ENCODE measurements around the gene CDC42BPB. TPM values are rescaled to one million over a fixed set of nuclear protein-coding genes. Genes with fewer than 3 reads are reported as not detected.
A peak's percentile ranks its signal among the peaks of the same experiment; 100 is the strongest.

Gene CDC42BPB
- total RNA-seq, 2 experiments from 2014 or later, result 2.5 to 3.2 TPM

DNA sequence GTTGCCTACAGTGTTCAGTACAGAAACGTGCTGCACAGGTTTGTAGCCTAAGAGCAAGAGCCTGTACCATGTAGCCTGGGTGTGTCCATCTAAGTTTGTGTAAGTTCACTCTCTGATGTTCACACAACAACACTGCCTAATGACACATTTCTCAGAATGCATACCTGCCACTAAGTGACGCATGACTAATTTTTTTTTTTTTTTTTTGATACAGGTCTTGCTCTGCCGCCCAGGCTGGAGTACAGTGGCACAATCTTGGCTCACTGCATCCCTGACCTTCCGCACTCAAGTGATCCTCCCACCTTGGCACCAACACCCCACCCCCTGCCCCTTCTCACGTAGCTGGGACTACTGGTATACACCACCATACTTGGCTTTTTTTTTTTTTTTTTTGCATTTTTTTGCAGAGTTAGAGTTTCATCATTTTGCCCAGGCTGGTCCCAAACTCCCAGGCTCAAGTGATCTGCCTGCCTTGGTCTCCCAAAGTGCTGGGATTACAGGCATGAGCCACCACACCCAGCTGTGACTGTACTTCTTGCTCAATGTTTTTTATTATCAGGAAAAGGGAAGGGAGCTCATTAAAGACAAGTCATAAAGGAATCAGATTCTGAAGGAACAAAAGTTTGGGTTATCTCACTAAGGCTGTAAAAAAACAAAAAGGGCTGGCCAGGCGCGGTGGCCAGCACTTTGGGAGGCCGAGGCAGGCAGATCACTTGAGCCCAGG lies 10.0 kb upstream of the CDC42BPB start:
- Mint-ChIP-seq H3K36me3 (ENCODE audit: low read depth) (no peaks in the 10 kb centered on the region), H3K27me3 (ENCODE audit: low read depth) (no peaks in the 10 kb centered on the region), H3K9me3 (no peaks in the 10 kb centered on the region), H3K4me1 (ENCODE audit: low read depth) (no peaks in the 10 kb centered on the region), H3K4me3 (no peak overlapping the region), H3K27ac (no peak overlapping the region)
- CTCF ChIA-PET, result interaction anchor here (0.9 kb wide), 1 partner anchor 37 kb away, joined by 3 read pairs; no protein-coding TSS in a partner anchor
- no peak for DNase-seq
- intact Hi-C loops (cut with micrococcal nuclease), result no loop called here

DNA sequence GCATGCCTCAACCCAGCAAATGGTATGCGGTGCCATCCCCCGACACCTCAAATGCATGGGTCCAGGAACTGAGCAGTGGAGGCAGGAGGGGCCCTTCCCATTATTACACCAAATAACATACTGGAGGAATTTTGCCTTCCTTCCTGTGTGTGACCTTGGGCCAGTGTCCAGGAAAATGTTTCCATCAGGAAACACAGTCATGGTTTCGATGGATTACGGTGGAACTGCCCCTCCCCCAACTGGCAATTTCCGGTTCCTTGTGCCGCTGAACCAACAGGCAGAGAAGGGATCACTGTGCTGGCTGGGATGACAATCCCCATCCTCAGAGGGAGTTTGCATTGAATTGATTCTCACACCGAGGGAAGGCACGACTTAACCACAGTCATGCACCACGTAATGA lies 9.1 kb upstream of the CDC42BPB start:
- Mint-ChIP-seq H3K27ac (no peak overlapping the region), H3K9me3 (no peaks in the 10 kb centered on the region), H3K4me1 (ENCODE audit: low read depth) (no peaks in the 10 kb centered on the region), H3K36me3 (ENCODE audit: low read depth) (no peaks in the 10 kb centered on the region), H3K27me3 (ENCODE audit: low read depth) (no peaks in the 10 kb centered on the region), H3K4me3 (no peak overlapping the region)
- intact Hi-C loops (cut with micrococcal nuclease), result no loop called here
- DNase-seq, result no peak
- CTCF ChIA-PET, result no interaction called here

DNA sequence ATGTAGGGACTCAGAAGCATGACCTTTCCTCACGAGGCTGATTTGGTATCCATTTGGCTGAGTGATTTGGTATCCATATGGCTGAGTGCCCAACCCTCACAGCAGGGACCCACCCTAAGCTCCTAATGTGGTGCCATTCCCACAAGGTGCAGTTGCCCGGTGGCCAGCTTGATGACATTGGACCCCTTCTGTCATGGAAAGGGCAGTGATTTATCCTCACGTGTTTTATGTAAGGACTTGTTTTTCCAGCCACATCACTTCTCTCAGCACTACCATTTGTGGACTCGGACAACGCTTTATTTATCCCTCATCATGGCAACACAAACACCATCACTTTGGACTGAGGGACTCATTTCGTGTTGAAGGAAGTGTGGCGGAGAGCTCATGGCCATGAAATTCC lies 8.5 kb upstream of the CDC42BPB start:
- CTCF ChIA-PET, result interaction anchor here (1.3 kb wide), 1 partner anchor 9 kb away, joined by 5 read pairs; no protein-coding TSS in a partner anchor
- no peaks in the 10 kb centered on the region for H3K9me3 Mint-ChIP-seq
- H3K36me3 Mint-ChIP-seq (ENCODE audit: low read depth), result no peaks in the 10 kb centered on the region
- intact Hi-C loops (cut with micrococcal nuclease), result no loop called here
- H3K27ac Mint-ChIP-seq, result no peak overlapping the region
- no peaks in the 10 kb centered on the region for H3K27me3 Mint-ChIP-seq (ENCODE audit: low read depth)
- H3K4me1 Mint-ChIP-seq (ENCODE audit: low read depth), result no peaks in the 10 kb centered on the region
- DNase-seq, result no peak
- H3K4me3 Mint-ChIP-seq, result no peak overlapping the region

DNA sequence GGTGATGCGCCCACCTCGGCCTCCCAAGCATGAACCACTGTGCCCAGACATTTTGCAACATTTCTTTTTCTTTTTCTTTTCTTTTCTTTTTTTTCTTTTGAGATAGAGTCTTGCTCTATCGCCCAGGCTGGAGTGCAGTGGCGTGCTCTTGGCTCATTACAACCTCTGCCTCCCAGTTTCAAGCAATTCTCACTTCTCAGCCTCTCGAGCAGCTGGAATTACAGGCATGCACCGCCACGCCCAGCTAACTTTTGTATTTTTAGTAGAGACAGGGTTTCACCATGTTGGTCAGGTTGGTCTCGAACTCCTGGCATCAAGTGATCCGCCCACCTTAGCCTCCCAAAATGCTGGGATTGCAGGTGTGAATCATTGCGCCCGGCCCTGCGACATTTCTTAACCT lies 7.6 kb upstream of the CDC42BPB start:
- CTCF ChIA-PET, result interaction anchor here (1.3 kb wide), 1 partner anchor 10 kb away, joined by 5 read pairs; no protein-coding TSS in a partner anchor
- no peak for DNase-seq
- Mint-ChIP-seq H3K27me3 (ENCODE audit: low read depth) (peaks cover 3% of the 10 kb centered on the region), H3K27ac (no peak overlapping the region), H3K4me3 (no peak overlapping the region), H3K4me1 (ENCODE audit: low read depth) (no peaks in the 10 kb centered on the region), H3K36me3 (ENCODE audit: low read depth) (no peaks in the 10 kb centered on the region), H3K9me3 (no peaks in the 10 kb centered on the region)
- intact Hi-C loops (cut with micrococcal nuclease), result no loop called here

DNA sequence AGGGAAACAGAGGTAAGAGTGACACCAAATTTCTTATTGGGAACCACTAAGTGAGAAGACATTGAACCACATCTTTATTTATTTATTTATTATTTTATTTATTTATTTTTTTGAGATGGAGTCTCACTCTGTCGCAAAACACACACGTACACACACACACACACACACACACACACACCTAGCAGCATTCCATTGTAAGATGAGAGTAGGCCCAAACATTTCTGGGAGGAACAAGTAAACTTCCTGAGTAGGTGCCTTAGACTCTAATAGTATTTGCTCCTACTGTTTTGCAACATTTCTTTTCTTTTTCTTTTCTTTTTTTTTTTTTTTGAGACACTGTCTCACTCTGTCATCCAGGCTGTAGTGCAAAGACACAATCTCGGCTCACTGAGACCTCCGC lies 7.1 kb upstream of the CDC42BPB start:
- peaks cover 6% of the 10 kb centered on the region for H3K27me3 Mint-ChIP-seq (ENCODE audit: low read depth)
- no peaks in the 10 kb centered on the region for H3K9me3 Mint-ChIP-seq
- H3K4me1 Mint-ChIP-seq (ENCODE audit: low read depth), result no peaks in the 10 kb centered on the region
- CTCF ChIA-PET, result no interaction called here
- no peak overlapping the region for H3K4me3 Mint-ChIP-seq
- H3K27ac Mint-ChIP-seq, result no peak overlapping the region
- no peak for DNase-seq
- H3K36me3 Mint-ChIP-seq (ENCODE audit: low read depth), result no peaks in the 10 kb centered on the region
- intact Hi-C loops (cut with micrococcal nuclease), result no loop called here

DNA sequence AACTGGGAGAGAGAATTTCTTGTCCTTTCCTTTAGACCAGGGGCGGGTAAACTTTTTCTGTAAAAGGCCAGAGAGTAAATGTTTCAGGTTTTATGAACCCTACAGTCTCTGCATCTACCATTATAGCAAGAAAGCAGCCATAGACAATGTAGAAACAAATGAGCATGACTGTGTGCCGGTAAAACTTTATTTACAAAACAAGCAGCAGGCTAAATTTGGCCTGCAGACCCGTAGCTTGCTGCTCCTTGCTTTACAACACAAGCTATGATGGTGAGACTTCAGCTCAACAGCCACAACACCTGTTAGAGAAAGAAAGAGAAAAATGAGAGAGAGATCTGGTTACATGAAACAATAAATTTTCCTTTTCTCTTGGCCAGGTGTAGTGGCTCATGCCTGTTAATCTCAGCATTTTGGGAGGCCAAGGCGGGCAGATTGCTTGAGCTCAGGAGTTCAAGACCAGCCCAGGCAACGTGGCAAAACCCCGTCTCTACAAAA lies 4.2 kb upstream of the CDC42BPB start:
- intact Hi-C loops (cut with micrococcal nuclease), result no loop called here
- Mint-ChIP-seq H3K4me3 (no peak overlapping the region), H3K27ac (no peak overlapping the region), H3K27me3 (ENCODE audit: low read depth) (peaks cover 17% of the 10 kb centered on the region), H3K4me1 (ENCODE audit: low read depth) (peaks cover 1% of the 10 kb centered on the region), H3K36me3 (ENCODE audit: low read depth) (no peaks in the 10 kb centered on the region), H3K9me3 (no peaks in the 10 kb centered on the region)
- no peak for DNase-seq
- CTCF ChIA-PET, result interaction anchor here (1.7 to 2.7 kb wide), 2 partner anchors 14 to 44 kb away, joined by 6 to 7 read pairs; no protein-coding TSS in a partner anchor

DNA sequence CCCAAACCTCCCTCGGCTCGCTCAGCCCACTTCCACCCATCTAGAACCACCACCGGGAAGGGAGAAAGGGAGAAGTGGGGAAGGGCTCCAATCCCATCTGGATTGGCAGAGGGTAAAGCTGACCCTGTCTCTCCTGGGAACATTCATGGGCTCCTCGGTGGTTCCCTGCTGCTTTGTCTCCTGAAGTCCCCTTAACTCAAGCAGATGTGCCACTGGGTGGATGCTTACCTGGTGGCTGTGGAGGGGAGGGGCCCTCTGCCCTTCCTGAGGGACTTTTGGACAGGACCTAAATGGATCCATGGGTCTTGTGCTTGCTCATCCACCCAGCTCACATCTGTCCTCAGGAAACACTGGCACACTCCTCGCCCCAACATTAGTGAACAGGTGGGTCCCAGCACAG lies 2.2 kb upstream of the CDC42BPB start:
- no peak overlapping the region for H3K27ac Mint-ChIP-seq
- no peak overlapping the region for H3K4me3 Mint-ChIP-seq
- H3K9me3 Mint-ChIP-seq, result no peaks in the 10 kb centered on the region
- CTCF ChIA-PET, result no interaction called here
- intact Hi-C loops (cut with micrococcal nuclease), result loop anchor here (2.0 kb wide), 1 partner anchor 15 kb away; no protein-coding TSS in a partner anchor
- no peak for DNase-seq
- peaks cover 24% of the 10 kb centered on the region for H3K27me3 Mint-ChIP-seq (ENCODE audit: low read depth)
- H3K36me3 Mint-ChIP-seq (ENCODE audit: low read depth), result no peaks in the 10 kb centered on the region
- peaks cover 8% of the 10 kb centered on the region for H3K4me1 Mint-ChIP-seq (ENCODE audit: low read depth)

DNA sequence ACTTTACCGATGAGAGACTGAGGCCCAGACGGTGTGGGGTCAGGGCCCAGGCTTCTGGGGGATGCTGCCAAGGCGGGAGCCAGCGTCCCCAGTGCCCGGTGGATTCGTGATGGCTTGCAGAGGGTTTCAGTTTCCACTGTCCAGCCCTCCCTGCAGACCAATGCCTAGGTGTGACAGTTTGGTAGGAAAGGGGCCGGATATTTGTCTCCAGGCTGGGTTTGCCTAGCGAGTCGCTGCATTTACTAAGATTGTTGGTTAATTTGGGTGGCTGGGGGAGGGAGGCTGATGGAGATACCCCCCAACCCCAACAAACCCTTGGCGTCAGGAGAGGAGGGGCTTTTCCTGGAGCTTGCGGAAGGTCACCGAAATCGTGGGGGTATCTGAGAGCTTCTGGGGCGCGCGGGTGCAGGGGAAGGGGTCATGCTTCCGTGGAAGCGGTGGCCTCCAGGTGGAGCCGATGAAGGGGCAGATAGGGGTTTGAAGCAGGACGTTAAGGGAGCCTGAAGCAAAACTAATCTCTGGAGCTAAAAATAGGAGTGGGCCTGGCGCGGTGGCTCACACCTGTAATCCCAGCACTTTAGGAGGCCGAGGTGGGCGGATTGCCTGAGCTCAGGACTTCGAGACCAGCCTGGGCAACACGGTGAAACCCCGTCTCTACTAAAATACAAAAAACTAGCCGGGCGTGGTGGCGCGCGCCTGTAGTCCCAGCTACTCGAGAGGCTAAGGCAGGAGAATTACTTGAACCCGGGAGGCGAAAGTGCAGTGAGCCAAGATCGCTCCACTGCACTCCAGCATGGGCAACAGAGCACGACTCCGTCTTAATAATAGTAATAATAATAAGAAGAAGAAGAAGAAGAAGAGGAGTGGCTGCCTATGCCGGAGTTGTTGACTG lies 1.1 kb upstream of the CDC42BPB start:
- no peaks in the 10 kb centered on the region for H3K9me3 Mint-ChIP-seq
- CTCF ChIA-PET, result no interaction called here
- intact Hi-C loops (cut with micrococcal nuclease), result loop anchor here (2.0 kb wide), 1 partner anchor 16 kb away; no protein-coding TSS in a partner anchor
- DNase-seq, result no peak
- H3K4me1 Mint-ChIP-seq (ENCODE audit: low read depth), result peaks cover 8% of the 10 kb centered on the region
- no peak overlapping the region for H3K27ac Mint-ChIP-seq
- H3K27me3 Mint-ChIP-seq (ENCODE audit: low read depth), result peaks cover 24% of the 10 kb centered on the region
- H3K4me3 Mint-ChIP-seq, result peak overlapping the region; percentile 53
- no peaks in the 10 kb centered on the region for H3K36me3 Mint-ChIP-seq (ENCODE audit: low read depth)

DNA sequence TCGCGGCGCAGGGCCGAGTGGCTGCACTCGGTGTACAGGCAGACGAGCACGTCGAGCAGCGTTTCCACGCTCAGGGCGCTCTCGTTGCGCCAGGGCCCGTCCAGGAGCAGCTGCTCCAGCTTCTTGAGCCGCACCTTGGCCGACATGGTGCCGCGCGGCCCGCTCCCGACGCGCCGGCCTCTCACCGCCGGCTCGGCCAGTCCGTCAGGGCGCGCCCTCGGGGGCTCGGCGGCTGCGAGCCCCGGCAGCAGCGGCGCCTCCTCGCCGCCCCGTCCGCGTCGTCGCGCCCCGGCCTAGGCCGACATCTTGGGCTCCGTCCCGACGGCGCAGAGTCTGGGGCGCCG lies 349 bp downstream of the CDC42BPB start:
- Mint-ChIP-seq H3K4me3 (peak overlapping the region; percentile 74), H3K27me3 (ENCODE audit: low read depth) (peaks cover 24% of the 10 kb centered on the region), H3K36me3 (ENCODE audit: low read depth) (no peaks in the 10 kb centered on the region), H3K27ac (no peak overlapping the region), H3K9me3 (no peaks in the 10 kb centered on the region), H3K4me1 (ENCODE audit: low read depth) (peaks cover 8% of the 10 kb centered on the region)
- CTCF ChIA-PET, result interaction anchor here (1.2 kb wide), 1 partner anchor 48 kb away, joined by 4 read pairs; no protein-coding TSS in a partner anchor
- DNase-seq, result no peak
- intact Hi-C loops (cut with micrococcal nuclease), result no loop called here

DNA sequence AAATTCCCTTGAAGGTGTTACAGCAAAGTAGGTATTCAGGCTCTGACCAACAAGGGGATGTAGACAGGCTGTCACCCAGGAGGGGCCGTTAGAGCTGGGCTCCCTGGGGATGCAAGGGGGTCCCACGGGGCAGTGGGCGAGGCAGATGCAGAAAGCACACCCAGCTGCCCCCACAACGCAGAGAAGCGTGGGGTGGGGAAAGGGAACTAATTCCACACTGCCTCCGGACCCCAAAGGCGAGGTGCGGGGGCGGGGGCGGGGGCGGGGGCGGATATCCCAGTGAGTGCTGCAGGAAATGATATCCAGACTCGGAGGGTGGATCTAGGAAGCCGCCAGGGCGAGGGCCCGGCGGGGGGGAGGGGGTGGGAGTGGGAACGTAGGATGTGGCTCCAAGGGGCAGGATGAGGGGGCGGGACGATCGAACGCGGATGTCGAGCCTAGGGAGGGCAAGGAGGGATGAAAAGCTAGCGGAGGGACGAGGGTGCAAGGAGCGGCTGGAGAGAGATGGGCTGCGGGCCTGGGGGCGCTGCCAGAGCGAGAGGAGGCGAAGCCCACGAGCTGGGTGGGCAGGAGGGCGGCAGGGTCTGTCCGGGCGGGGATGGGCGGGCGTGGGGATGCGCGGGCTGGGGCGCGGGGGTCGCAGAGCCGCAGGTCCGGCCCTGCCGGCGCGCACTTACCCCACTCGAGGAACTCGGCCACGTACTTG lies 874 bp downstream of the CDC42BPB start:
- Mint-ChIP-seq H3K4me3 (peak overlapping the region; percentile 74), H3K36me3 (ENCODE audit: low read depth) (no peaks in the 10 kb centered on the region), H3K27ac (no peak overlapping the region), H3K27me3 (ENCODE audit: low read depth) (peaks cover 24% of the 10 kb centered on the region), H3K4me1 (ENCODE audit: low read depth) (peaks cover 8% of the 10 kb centered on the region), H3K9me3 (no peaks in the 10 kb centered on the region)
- CTCF ChIA-PET, result interaction anchor here (1.2 kb wide), 1 partner anchor 48 kb away, joined by 4 read pairs; no protein-coding TSS in a partner anchor
- intact Hi-C loops (cut with micrococcal nuclease), result no loop called here
- peak; percentile 18 for DNase-seq

DNA sequence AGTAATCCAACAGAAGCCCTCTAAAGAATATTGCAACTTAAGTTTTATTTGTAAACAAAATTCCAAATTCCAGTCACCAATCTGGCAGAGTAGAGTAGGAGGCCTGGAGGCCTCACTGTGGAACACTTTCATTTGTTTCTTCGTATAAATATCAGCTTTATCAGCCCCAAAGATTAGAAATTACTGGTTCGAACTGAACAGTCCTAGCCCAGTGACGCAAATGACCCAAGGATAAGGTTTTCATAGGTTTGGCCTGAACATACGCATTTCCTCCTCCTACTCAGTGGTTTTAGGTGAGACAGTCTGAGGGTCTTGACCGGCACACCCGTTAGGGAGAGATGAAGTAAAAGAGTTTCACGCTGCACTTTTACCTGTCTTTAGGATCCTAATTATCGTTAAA lies 1.7 kb downstream of the CDC42BPB start:
- Mint-ChIP-seq H3K4me3 (peak overlapping the region; percentile 49), H3K27me3 (ENCODE audit: low read depth) (peaks cover 24% of the 10 kb centered on the region), H3K9me3 (no peaks in the 10 kb centered on the region), H3K36me3 (ENCODE audit: low read depth) (no peaks in the 10 kb centered on the region), H3K4me1 (ENCODE audit: low read depth) (peaks cover 8% of the 10 kb centered on the region), H3K27ac (no peak overlapping the region)
- CTCF ChIA-PET, result no interaction called here
- intact Hi-C loops (cut with micrococcal nuclease), result no loop called here
- DNase-seq, result no peak

DNA sequence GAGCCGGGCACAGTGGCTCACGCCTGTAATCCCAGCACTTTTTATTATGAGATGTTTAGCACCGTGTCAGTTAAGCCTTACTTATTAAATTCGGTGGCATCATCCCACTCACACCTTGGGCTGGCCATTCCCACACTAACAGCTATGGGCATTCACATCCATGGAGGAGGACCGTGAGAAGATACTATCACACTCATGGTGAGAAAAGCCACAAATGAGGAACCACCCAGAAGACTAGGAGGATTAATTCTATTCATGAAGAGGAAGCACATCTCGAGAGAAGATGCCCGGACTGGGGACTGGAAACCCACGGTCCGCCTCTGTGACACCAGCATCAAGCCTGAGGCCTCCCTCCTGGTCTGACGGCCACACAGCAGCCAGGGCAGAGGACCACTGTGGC lies 4.9 kb downstream of the CDC42BPB start:
- peaks cover 8% of the 10 kb centered on the region for H3K27me3 Mint-ChIP-seq (ENCODE audit: low read depth)
- no peak overlapping the region for H3K4me3 Mint-ChIP-seq
- CTCF ChIA-PET, result interaction anchor here (0.7 to 1.2 kb wide), 2 partner anchors 11 to 22 kb away, joined by 3 to 5 read pairs; no protein-coding TSS in a partner anchor
- no peaks in the 10 kb centered on the region for H3K36me3 Mint-ChIP-seq (ENCODE audit: low read depth)
- no peak overlapping the region for H3K27ac Mint-ChIP-seq
- H3K4me1 Mint-ChIP-seq (ENCODE audit: low read depth), result peaks cover 8% of the 10 kb centered on the region
- no peak for DNase-seq
- intact Hi-C loops (cut with micrococcal nuclease), result no loop called here
- no peaks in the 10 kb centered on the region for H3K9me3 Mint-ChIP-seq
